SKM-1 treated with dmso at 0.1 percent for 144 hours (cell line): ENCODE results near the gene ATG7.

Experiments used
- DNase-seq: peaks from one replicate; lab custom pipeline; 2025; ENCODE audit not compliant: unreplicated experiment; lab: John Stamatoyannopoulos, UW

ATG7 gene, protein sequence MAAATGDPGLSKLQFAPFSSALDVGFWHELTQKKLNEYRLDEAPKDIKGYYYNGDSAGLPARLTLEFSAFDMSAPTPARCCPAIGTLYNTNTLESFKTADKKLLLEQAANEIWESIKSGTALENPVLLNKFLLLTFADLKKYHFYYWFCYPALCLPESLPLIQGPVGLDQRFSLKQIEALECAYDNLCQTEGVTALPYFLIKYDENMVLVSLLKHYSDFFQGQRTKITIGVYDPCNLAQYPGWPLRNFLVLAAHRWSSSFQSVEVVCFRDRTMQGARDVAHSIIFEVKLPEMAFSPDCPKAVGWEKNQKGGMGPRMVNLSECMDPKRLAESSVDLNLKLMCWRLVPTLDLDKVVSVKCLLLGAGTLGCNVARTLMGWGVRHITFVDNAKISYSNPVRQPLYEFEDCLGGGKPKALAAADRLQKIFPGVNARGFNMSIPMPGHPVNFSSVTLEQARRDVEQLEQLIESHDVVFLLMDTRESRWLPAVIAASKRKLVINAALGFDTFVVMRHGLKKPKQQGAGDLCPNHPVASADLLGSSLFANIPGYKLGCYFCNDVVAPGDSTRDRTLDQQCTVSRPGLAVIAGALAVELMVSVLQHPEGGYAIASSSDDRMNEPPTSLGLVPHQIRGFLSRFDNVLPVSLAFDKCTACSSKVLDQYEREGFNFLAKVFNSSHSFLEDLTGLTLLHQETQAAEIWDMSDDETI

DNA sequence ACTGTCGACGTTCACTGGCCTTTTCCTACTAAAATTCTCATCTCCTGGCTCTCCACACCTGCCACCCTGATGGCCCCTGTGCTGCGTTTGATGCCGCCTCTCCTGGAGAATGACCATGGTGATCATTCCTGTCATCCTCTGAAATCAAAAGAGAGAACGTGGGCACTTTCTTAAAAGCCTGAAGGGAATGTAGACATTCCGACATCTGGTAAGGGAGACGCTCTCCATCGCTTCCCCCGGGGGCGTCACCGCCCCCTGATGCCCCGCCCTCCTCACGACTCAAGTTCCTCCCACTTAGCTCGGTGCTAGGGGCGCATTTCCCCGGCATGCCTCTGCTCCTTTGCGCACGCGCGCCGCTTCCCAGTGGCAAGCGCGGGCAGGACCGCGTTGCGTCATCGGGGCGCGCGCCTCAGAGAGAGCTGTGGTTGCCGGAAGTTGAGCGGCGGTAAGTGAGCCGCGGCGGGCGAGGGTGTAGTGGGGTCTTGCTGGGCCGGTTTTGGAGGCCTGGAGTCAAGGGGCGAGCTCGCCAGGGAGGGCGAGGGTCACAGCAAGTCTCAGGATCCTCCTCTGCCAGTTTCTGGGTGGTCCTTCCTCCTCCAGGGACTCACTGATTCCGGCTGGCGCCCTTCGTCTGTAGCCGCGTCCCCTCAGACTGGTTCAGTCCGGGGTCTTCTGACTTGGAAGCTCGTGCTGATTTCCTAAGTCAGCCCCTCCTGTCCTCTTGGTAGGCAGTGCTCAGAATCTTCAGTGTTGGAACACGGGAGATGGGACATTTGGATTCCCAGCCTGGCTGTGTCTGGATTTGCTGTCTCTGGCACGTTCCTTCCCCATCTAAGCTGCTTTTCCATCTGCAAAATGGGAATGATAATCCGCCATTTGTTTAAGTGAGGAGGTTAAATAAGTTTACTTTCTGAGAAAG, at the start of gene ATG7:
Gene ATG7 (plus strand): TSS at position 412 of the 919 bp plus-strand sequence. CDS start 26,299 bp downstream, outside the sequence.
- peak; percentile 95 for DNase-seq

DNA sequence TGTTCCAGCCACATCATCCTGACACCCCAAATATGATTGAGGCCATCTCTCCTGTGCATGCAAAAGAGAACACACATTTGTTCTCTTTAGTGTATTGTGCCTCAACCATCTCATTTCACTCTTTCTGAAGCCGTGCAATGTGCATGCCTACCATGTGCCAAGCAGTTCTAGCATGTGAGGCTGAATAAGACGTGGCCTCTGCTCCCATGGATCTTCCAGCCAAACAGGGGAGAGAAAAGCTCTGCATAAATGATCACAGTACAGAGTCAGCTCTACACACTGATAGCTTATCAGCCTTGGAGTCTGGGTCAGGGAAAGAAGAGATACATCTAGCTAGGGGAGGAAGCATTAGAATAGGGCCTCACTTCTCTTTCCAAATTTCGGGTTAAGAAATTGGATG, 48.2 kb upstream of the ATG7 start:
- DNase-seq: no peak

DNA sequence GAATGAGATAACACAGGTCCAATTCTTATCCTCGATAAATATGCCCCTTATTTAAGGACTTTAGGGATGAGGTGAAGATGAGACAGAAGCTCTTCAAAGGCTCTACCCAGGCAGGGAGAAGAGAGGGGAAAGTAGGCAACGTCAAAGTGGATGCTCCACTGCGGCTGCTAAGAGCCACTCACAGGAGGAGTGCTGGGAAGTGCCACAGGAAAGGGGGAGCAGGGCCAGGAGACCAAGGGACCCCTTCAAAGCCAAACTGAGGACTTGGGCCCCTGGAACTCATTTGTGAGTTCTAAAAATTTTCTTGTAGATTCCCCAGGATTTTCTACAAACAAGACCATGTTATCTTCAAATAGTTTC, 47.3 kb upstream of the ATG7 start:
- DNase-seq: no peak

DNA sequence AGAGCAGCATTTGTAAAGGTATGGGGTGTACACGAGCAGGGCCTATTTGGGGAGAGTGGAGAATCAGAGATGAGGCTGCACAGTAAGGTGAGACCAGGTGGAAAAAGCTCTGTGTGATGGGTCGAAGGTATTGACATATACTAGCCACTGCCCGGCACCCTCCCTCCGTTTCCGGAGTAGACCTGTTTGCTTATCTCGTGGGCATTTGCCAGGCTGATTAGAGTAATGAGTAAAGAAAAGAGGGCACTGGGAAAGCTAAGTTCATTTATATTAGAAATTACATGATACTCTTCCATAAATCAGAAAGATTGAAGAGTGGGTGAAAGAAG, 46.2 kb upstream of the ATG7 start:
- no peak for DNase-seq

DNA sequence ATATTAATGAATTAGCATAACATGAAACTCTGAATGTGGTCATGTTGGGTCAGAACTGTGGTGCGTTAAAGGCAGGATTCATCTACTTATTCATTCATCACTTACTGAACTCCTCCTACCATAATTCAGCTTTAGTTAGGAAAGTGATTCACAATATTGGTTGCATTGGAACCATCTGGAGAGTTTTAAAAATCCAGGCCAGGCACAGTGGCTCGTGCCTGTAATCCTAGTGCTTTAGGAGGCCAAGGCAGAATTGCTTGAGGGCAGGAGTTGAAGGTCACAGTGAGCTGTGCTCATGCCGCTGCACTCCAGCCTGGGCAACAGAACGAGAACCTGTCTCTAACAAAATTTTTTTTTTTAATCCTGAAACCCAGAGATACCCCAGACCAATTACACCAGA, 44.2 kb upstream of the ATG7 start:
- no peak for DNase-seq

DNA sequence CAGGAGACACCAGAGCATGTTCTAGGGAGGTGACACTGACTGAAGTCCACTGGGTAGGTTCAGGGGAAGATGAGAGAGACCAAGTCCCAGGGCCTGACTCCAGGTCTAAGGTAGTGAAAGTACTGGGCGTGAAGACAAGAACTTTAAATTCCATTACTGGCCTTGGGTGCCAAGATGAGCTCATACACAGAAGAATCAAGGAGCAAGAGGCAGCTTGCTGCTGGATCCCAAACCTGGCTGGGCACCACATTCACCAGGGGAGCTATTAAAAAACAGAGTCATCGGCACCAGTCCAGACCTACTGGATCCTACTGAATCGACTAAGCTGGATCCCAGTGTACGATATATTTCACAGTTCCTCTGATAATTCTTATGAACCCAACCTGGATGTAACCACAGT, 42.1 kb upstream of the ATG7 start:
- DNase-seq: no peak

DNA sequence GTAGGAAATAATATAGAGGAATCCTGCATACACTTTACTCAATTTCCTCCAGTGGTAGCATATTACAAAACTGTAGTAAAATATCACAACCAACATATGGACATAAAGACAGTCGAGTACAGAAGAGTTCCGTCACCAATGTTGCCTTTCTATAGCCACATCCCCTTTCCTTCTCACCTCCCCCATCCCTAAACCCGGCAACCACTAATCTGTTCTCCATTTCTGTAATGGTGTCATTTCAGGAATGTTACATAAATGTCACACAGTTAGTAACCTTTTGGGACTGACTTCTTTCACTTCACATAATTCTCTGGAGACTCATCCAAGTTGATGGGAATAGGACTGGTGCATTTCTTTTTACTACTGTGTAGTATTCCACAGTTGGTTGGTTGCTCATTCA, 41.4 kb upstream of the ATG7 start:
- peak; percentile 25 for DNase-seq

DNA sequence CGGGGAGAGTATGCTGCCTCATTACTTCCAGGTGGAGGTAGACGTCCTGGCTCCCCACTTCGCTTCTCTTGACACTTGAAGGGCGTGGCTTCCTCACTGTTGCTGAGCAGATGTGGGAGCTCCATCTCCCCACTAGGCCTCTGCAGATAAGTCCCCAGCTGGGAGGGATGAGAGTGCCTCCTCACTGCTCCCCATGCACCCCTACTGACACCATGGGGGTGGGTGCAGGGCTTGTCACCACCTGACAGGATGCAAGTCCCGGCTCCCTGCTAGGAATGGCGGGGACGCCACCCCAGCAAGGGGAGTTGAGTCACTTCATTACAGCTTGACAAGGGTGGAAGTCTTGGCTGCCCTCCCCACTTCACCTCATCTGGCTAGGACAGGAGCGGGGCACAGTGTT, 36.8 kb upstream of the ATG7 start:
- no peak for DNase-seq

DNA sequence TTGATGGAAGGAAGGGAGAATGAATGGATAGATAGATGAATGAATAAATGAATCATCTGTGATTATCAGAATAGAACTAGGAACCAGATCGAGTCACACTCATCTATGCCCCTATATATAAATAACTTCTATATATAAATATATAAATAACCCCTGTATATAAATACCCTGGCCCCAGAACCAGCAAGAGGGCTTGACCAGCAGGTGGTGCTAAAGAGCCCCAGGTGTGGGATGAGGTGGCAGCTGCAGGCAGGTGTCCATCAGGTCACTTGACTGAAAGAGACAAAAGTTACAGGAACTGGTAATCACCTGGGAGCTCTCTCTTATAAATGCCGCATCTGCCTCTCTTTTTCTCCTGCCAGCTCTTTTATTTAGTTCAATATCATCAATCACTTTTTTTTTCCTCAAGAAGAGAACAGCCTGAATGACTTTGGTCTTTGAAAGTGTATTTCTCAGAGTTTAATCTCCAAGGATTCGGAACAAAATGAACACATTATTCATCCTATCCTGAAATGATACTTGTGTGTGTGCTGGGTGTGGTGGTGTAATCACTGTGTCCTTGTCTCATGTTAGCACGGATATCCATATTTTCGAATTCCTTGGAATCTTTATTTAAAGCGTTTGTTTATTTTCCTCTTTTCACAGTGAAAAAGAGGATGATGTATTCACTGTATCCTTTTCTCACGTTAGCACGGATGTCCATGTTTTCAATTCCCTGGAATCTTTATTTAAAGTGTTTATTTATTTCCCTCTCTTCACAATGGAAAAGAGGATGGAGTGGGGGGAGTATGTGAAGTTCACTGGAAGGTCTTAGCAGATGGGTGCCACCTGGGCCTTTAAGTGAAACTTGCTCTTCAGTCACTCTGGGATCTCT, 35.4 kb upstream of the ATG7 start:
- peak; percentile 31 for DNase-seq

DNA sequence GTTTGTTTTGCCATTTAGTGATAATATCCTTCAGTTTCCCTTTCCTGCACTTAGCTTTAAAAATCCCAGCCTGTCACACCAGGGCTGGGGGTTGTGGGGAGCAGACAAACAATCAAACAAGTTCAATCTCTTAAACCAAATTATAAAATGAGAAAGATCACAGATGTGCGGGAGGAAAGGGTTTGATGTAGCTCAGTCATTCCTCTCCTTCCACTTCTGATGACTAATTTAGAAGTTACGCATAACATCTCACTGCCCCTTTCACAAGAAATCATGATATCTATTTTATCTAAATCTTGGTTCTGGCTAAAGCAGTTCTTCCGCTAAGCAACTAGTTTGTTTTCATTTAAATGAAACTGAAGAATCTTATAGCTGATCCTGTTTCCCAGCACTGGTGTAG, 34.1 kb upstream of the ATG7 start:
- no peak for DNase-seq

DNA sequence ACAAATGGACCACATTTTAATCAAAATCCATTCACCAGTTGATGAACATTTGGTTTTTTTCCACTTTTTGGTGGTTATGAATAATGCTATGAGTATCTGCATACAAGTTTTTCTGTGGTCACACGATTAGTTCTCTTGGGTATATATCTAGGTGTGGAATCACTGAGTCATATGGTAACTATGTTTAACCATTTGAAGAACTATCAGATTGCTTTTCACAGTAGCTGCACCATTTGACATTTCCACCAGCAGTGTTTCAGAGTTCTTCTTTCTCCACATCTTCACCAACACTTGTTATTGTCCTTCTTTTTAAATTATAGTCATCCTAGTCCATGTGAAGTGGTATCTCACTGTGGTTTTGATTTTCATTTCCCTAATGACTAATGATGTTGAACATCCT, 33.3 kb upstream of the ATG7 start:
- DNase-seq: no peak

DNA sequence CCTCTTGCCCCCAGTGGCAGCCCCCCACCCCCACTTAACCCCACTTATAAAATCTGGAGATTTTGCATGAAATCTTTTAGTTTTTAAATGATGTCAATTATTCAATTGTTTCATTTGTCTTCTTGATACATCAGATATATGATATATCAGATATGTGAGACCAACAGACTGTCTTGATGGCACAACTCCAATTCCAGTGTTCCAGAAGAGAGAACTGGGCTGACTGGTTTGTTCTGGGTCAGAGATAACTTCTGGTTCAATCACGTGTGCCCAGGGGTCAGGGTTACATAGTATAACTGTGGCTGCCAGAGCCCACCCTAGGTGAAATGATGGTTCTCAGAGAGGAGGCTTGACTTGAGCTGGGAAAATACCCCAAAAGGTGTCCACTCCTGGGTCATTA, 32.4 kb upstream of the ATG7 start:
- DNase-seq: no peak

DNA sequence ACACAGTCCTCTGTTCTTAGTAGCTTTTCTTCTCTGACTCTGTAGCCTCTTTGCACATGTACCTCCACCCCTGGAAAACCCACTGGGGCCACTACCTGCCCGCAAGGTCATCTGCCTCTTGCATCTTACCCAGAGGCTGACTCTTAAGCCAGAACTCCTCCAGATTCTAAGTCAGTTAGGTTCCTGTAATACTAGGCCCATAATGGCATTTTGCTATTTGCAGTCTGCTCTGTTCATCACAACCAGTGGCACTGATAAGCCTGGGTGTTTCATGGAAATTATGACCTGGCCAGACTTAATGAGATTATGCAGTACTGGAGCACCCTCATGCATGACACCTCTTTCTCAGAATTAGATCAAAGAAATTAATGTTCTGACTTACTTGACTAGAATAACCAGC, 31.7 kb upstream of the ATG7 start:
- no peak for DNase-seq

DNA sequence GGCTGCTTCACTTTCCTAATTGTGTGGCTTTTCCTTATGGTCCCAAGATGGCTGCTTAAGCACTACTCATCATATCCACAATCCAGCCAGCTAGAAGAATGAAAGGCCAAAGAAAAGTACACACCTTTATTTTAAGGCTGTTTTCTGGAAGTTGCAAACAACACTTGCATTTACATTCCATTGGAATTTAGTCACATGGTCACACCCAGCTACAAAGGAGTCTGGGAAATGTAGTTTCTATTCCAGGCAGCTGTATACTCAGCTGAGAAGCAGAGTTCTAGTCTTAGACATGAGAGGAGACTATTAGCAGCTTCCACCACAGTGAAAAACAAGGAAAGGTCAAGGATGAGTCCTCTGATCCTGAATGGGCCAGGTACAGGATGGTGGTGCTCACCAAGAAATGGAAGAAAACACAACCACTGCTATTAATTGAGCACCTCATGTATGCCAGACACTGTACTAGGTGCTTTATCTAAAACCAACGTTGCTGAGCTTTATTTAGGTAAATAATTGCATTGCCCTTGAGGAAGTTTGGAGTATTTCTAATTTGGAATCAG, 28.0 kb upstream of the ATG7 start:
- DNase-seq: no peak

DNA sequence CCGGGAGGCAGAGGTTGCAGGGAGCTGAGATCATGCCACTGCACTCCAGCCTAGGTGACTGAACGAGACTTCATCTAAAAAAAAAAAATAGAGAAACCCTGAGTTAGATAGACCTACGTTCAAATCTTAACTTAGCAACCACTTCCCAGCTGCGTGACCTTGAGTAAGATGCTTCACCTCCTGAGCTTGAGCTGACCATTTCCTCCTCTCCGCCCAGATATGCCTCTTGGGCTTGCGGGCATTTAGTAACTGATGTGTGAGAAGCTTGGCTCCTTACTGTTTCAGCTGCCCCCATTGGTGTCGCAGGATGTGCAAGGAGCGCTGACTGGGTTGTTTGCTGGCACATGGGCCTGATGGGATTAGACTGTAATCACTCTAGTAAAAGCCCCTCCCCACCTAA, 26.9 kb upstream of the ATG7 start:
- no peak for DNase-seq

DNA sequence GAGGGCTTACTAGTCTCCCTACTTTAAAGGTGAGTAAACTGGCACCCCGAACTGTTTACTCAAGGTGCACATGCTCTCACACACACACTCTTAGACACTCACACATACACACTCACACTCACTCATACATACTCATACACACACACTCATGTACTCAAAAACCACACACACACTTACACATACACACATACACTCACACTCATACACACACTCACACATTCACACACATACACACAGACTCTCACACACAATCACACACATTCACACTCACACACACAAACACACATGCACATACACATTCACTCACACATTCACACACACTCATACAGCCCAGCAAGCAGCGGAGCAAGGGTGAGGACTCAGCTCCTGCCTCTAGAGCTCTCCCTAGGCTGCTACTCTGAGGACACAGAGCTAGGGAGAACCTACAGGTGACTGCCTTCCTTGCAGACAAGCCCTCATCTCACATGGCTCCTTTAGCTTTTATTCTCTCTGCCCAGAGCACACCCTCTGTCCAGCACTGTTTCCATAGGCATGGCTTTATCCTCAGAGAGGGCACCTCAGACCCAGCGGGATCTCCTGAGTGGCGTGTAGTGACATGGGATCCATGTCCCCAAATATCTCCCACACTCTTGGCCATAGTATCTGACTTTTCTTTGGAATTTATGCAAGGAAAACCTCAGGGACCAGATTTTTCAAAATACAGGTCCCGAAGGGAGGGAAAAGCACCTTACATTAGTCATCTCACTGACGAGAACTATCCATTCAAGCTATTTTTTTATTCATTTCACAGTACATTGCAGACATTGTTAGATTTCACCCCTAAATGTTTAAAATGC, 26.2 kb upstream of the ATG7 start:
- DNase-seq: no peak

DNA sequence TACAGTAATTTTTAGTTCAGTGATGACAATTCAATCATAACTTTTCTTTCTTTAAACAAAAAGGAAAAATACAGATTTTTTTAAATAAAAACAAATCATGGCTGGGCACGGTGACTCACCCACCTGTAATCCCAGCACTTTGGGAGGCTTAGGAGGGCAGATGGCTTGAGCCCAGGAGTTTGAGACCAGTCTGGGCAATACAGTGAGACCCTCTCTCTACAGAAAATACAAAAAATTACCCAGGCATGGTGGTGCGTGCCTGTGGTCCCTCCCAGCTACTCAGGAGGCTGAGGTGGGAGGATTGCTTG, 25.6 kb upstream of the ATG7 start:
- no peak for DNase-seq

DNA sequence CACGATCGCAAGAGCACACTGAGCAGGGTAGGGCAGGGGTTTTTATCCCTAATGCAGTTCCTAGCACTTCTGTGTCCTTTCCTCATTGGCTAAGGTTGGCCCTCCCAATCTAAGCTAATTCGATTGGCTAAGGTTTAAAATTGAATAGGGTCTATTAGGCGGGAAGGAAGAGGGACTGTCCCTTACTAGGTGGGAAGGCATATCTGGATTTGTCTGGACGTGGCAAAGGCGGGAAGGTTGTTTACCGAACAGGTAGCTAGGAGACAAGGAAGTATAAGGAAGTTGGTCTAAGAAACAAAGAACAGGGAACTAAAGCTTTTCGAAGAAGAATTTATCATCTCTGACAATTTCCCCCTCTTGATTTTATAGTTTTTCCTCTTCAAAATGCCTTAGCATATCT, 24.8 kb upstream of the ATG7 start:
- DNase-seq: no peak

DNA sequence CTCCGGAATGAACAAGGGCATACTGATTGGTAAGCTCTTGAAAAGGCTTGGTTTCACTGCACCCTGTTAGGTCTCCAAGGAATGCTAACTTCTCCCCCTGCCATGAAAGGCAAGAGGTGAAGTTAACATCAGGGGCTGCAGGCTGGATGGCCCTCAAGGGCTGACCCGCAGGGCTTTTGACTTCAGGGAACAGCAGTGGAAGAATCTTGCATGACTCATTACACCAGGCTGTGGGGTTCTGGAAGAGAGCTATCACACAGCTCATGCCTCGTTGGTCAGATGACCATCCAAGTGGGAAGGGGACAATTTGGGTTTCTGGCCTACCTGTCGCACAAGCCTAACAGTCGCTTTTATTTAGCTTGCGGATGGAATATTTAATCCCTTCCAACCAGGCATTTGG, 23.6 kb upstream of the ATG7 start:
- no peak for DNase-seq
